OCI-LY1 (cell line): Measurements from ENCODE around the gene C2CD4D.

Experiments
- EZH2 ChIP-seq: fragments of 200-600 bp; sonication (generic), shearing (Covaris generic); IDR thresholded peaks from 2 replicates; pipeline ENCODE4 v1.8.0; 2017; ENCODE audit warnings: borderline replicate concordance, mixed run types, mild to moderate bottlenecking, antibody characterized with exemption, low read length, moderate library complexity, mixed read lengths
- TF ChIP-seq, protein P1 (sequence below): fragments of 200-600 bp; sonication (generic), shearing (Covaris generic); IDR thresholded peaks from 2 replicates; pipeline ENCODE4 v1.5.1; 2017; ENCODE audit warnings: mild to moderate bottlenecking, antibody characterized with exemption, low read length, moderate library complexity, mixed read lengths

- TF ChIP-seq, protein P1, sequence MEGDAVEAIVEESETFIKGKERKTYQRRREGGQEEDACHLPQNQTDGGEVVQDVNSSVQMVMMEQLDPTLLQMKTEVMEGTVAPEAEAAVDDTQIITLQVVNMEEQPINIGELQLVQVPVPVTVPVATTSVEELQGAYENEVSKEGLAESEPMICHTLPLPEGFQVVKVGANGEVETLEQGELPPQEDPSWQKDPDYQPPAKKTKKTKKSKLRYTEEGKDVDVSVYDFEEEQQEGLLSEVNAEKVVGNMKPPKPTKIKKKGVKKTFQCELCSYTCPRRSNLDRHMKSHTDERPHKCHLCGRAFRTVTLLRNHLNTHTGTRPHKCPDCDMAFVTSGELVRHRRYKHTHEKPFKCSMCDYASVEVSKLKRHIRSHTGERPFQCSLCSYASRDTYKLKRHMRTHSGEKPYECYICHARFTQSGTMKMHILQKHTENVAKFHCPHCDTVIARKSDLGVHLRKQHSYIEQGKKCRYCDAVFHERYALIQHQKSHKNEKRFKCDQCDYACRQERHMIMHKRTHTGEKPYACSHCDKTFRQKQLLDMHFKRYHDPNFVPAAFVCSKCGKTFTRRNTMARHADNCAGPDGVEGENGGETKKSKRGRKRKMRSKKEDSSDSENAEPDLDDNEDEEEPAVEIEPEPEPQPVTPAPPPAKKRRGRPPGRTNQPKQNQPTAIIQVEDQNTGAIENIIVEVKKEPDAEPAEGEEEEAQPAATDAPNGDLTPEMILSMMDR = no peak
- no peak for TF ChIP-seq EZH2
Measured at GRCh38 chr1:151823175-151823574, 16.4 kb downstream of the C2CD4D start.
